Heart left ventricle (tissue), 13 donors: Measurements from ENCODE around the gene LRRC2.
"Not testable (repeated sequence)": the region's sequence is repeated elsewhere in the genome, so short reads cannot be mapped to it uniquely, and the experiment has no call there.

Experiments
- POLR2A ChIP-seq, 2 donors: fragments of 450-650 bp; IDR thresholded peaks; one replicate each; pipeline ENCODE4 v1.6.1; 2017; ENCODE audit warnings: antibody characterized with exemption in 2 of 2, mild to moderate bottlenecking in 2 of 2, moderate library complexity in 2 of 2
- TF ChIP-seq, protein P1 (sequence below), 12 donors: fragments of 200-600 bp; sonication (generic) in 4 of 12; IDR thresholded peaks; one replicate each; pipeline versions ENCODE4 v1.5.0 to v1.8.0; 2018 to 2022; ENCODE audit warnings: antibody characterized with exemption in 12 of 12, mild to moderate bottlenecking in 5 of 12
- donor health status: ischemic (EF 13 %, LVEDD 7.1; RV severe dilation, severe dysfunction).
- donor health status: DM: no; HTN: yes; CAD: no.
- donor health status: DM: no; HTN: no; CAD: no.
- donor health status: ischemic (EF 25% LVEDD 6.9; RV normal size, moderate dysfunction).
- donor health status: ischemic (EF 25% LVEDD 5.7; RV mildly dilated, moderate dysfunction).
- donor health status: ischemic (EF 35%, LVEDD 5.7; RV mildly dilated, moderate dysfunction).
- donor health status: nonischemic (EF 11% LVEDD 7.7; RV severe dilation, severe dysfunction).
- donor health status: DM: yes; HTN: yes; CAD: no.
- donor health status: PGD.
- donor health status: ischemic (EF 29% LVEDD 5.4; RV normal size, mild dysfunction).
- donor health status: nonischemic (EF 23%, LVEDD 6.1; RV moderate dilation, normal function).

DNA sequence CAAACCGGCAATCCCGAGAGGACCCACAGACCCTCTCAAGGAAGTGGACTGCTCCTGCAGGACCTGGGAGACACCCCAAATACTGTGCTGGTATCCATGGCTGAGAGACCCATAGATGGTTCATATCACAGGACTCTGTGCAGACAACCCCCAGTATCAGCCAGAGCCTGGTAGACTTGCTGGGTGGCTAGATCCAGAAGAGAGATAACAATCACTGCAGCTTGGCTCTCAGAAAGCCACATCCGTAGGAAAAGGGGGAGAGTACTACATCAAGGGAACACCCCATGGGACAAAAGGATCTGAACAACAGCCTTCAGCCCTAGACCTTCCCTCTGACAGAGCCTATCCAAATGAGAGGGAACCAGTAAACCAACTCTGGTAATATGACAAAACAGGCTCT is 21.2 kb upstream of the LRRC2 start:
- TF ChIP-seq, protein P1, sequence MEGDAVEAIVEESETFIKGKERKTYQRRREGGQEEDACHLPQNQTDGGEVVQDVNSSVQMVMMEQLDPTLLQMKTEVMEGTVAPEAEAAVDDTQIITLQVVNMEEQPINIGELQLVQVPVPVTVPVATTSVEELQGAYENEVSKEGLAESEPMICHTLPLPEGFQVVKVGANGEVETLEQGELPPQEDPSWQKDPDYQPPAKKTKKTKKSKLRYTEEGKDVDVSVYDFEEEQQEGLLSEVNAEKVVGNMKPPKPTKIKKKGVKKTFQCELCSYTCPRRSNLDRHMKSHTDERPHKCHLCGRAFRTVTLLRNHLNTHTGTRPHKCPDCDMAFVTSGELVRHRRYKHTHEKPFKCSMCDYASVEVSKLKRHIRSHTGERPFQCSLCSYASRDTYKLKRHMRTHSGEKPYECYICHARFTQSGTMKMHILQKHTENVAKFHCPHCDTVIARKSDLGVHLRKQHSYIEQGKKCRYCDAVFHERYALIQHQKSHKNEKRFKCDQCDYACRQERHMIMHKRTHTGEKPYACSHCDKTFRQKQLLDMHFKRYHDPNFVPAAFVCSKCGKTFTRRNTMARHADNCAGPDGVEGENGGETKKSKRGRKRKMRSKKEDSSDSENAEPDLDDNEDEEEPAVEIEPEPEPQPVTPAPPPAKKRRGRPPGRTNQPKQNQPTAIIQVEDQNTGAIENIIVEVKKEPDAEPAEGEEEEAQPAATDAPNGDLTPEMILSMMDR (IDR thresholded peaks at IDR 0.05), result not testable (repeated sequence)
- not testable (repeated sequence) for TF ChIP-seq POLR2A (IDR thresholded peaks at IDR 0.05)
